H9 (cell line): ENCODE results near the gene OGDH. TPM values are rescaled to one million over a fixed set of nuclear protein-coding genes. Genes with fewer than 3 reads are reported as not detected.
"Not testable (repeated sequence)": the region's sequence is repeated elsewhere in the genome, so short reads cannot be mapped to it uniquely, and the experiment has no call there.

Experiments
- DNase-seq: peaks from one replicate; pipeline ENCODE4 v3.0.0-alpha.2; 2017
- H2AFZ ChIP-seq: one replicate; pipeline ENCODE4 v1.6.1; 2013; ENCODE audit warnings: mild to moderate bottlenecking, low read length, control low read depth, moderate library complexity
- H2AK5ac ChIP-seq: 2 replicates; pipeline ENCODE4 v1.6.1; 2013; ENCODE audit warnings: low read length, control low read depth, mixed read lengths; ENCODE audit not compliant: insufficient read length
- H2BK120ac ChIP-seq: one replicate; pipeline ENCODE4 v1.6.1; 2013; ENCODE audit warnings: low read depth, mild to moderate bottlenecking, low read length, control low read depth, inconsistent platforms; ENCODE audit not compliant: poor library complexity, severe bottlenecking
- H2BK12ac ChIP-seq: 2 replicates; pipeline ENCODE4 v1.6.1; 2013; ENCODE audit warnings: low read length, control low read depth, mixed read lengths, low read depth; ENCODE audit not compliant: insufficient read length
- H2BK15ac ChIP-seq: 2 replicates; pipeline ENCODE4 v1.6.1; 2013; ENCODE audit warnings: low read depth, low read length, control low read depth
- H2BK20ac ChIP-seq: one replicate; pipeline ENCODE4 v1.6.1; 2013; ENCODE audit warnings: low read depth, mild to moderate bottlenecking, low read length, control low read depth, inconsistent platforms; ENCODE audit not compliant: poor library complexity, severe bottlenecking
- H2BK5ac ChIP-seq: 2 replicates; pipeline ENCODE4 v1.6.1; 2013; ENCODE audit warnings: low read length, control low read depth, mixed read lengths; ENCODE audit not compliant: insufficient read length
- H3K14ac ChIP-seq: 2 replicates; pipeline ENCODE4 v1.6.1; 2013; ENCODE audit warnings: low read length, control low read depth; ENCODE audit not compliant: insufficient read depth
- H3K18ac ChIP-seq: 2 replicates; pipeline ENCODE4 v1.6.1; 2013; ENCODE audit warnings: low read depth, mild to moderate bottlenecking, mixed read lengths, low read length, control low read depth; ENCODE audit not compliant: insufficient read length
- H3K23ac ChIP-seq: 2 replicates; pipeline ENCODE4 v1.6.1; 2013; ENCODE audit warnings: low read length, control low read depth, mixed read lengths, low read depth; ENCODE audit not compliant: insufficient read length
- H3K23me2 ChIP-seq: 2 replicates; pipeline ENCODE4 v1.6.1; 2013; ENCODE audit warnings: low read depth, mild to moderate bottlenecking, mixed read lengths, low read length, control low read depth; ENCODE audit not compliant: insufficient read length, poor library complexity, severe bottlenecking
- H3K27ac ChIP-seq: 2 replicates; pipeline ENCODE4 v1.5.1; 2013; ENCODE audit warnings: low read length, control low read depth, mixed read lengths, low read depth; ENCODE audit not compliant: insufficient read length
- H3K27me3 ChIP-seq: 2 replicates; pipeline ENCODE4 v1.6.1; 2013; ENCODE audit warnings: low read length, control low read depth, inconsistent platforms; ENCODE audit not compliant: insufficient read depth
- H3K4ac ChIP-seq: 2 replicates; pipeline ENCODE4 v1.6.1; 2013; ENCODE audit warnings: low read depth, mild to moderate bottlenecking, control low read depth, inconsistent platforms, low read length, moderate library complexity
- H3K4me1 ChIP-seq: 2 replicates; pipeline ENCODE4 v1.6.1; 2013; ENCODE audit warnings: low read length, control low read depth, inconsistent platforms; ENCODE audit not compliant: insufficient read depth
- H3K4me2 ChIP-seq: 2 replicates; pipeline ENCODE4 v1.6.1; 2013; ENCODE audit warnings: low read length, control low read depth, mixed read lengths; ENCODE audit not compliant: insufficient read length, insufficient read depth
- H3K56ac ChIP-seq: 2 replicates; pipeline ENCODE4 v1.6.1; 2013; ENCODE audit warnings: low read depth, mild to moderate bottlenecking, mixed read lengths, low read length, control low read depth; ENCODE audit not compliant: insufficient read length
- H3K79me1 ChIP-seq: 2 replicates; pipeline ENCODE4 v1.6.1; 2013; ENCODE audit warnings: low read depth, mild to moderate bottlenecking, moderate library complexity, low read length, control low read depth, inconsistent platforms; ENCODE audit not compliant: insufficient read depth, poor library complexity, severe bottlenecking
- H3K79me2 ChIP-seq: 2 replicates; pipeline ENCODE4 v1.6.1; 2013; ENCODE audit warnings: low read length, control low read depth, inconsistent platforms; ENCODE audit not compliant: insufficient read depth
- H3K9ac ChIP-seq: 2 replicates; pipeline ENCODE4 v1.6.1; 2013; ENCODE audit warnings: low read length, control low read depth, mixed read lengths; ENCODE audit not compliant: insufficient read length; ENCODE audit errors: extremely low read depth
- H3K9me3 ChIP-seq: one replicate; pipeline ENCODE4 v1.6.1; 2013; ENCODE audit warnings: low read depth, low read length, inconsistent platforms; ENCODE audit not compliant: control insufficient read depth
- H3T11ph ChIP-seq: one replicate; pipeline ENCODE4 v1.6.1; 2013; ENCODE audit warnings: mild to moderate bottlenecking, low read length, control low read depth, inconsistent platforms
- H4K20me1 ChIP-seq: one replicate; pipeline ENCODE4 v1.6.1; 2013; ENCODE audit not compliant: control insufficient read depth, insufficient read length, insufficient read depth
- H4K5ac ChIP-seq: 2 replicates; pipeline ENCODE4 v1.6.1; 2013; ENCODE audit warnings: low read depth, mild to moderate bottlenecking, mixed read lengths, low read length, control low read depth; ENCODE audit not compliant: insufficient read length
- H4K8ac ChIP-seq: replicated peaks from 2 replicates; pipeline ENCODE4 v1.6.1; 2013; ENCODE audit warnings: low read length, control low read depth, mixed read lengths, low read depth; ENCODE audit not compliant: insufficient read length
- H4K91ac ChIP-seq: 2 replicates; pipeline ENCODE4 v1.6.1; 2013; ENCODE audit warnings: low read depth, mild to moderate bottlenecking, moderate library complexity, mixed read lengths, low read length, control low read depth; ENCODE audit not compliant: insufficient read length
- H3K27ac Mint-ChIP-seq, 3 experiments: 2 replicates in 2 of 3; 3 replicates in 1 of 3; pipeline ENCODE4 v1.8.0; 2020 to 2021; ENCODE audit warnings: mixed read lengths in 3 of 3, mild to moderate bottlenecking in 1 of 3, moderate library complexity in 1 of 3
- H3K27me3 Mint-ChIP-seq: 2 replicates; pipeline ENCODE4 v1.8.0; 2021; ENCODE audit warnings: low read depth, mild to moderate bottlenecking, moderate library complexity, mixed read lengths
- H3K36me3 Mint-ChIP-seq, 3 experiments: 2 replicates in 2 of 3; 3 replicates in 1 of 3; pipeline ENCODE4 v1.8.0; 2020 to 2021; ENCODE audit warnings: low read depth in 3 of 3, mixed read lengths in 3 of 3; ENCODE audit not compliant: insufficient read depth in 1 of 3
- H3K4me1 Mint-ChIP-seq, 2 experiments: 2 replicates each; pipeline ENCODE4 v1.8.0; 2020; ENCODE audit warnings: mixed read lengths in 2 of 2
- H3K4me3 Mint-ChIP-seq, 2 experiments: 2 replicates in 1 of 2; 3 replicates in 1 of 2; pipeline ENCODE4 v1.8.0; 2020 to 2021; ENCODE audit warnings: mild to moderate bottlenecking in 2 of 2, mixed read lengths in 2 of 2, moderate library complexity in 1 of 2
- H3K9me3 Mint-ChIP-seq, 2 experiments: 2 replicates in 1 of 2; 3 replicates in 1 of 2; pipeline ENCODE4 v1.8.0; 2020; ENCODE audit warnings: mild to moderate bottlenecking in 2 of 2, mixed read lengths in 2 of 2, moderate library complexity in 1 of 2
- WGBS: extraction: QIAGEN DNeasy Blood & Tissue Kit; methylation state at CpG from one replicate; pipeline ENCODE4 v1.1.7; 2013; ENCODE audit warnings: missing lambda C conversion rate, low lambda C conversion rate, mixed read lengths; ENCODE audit not compliant: insufficient read length; ENCODE audit errors: extremely low coverage; 5-methylcytosine and 5-hydroxymethylcytosine counted together
- total RNA-seq: library from RNA; stranded (reverse); gene quantifications from 2 replicates; pipeline ENCODE4 v1.2.1, GENCODE V29; 2021
- TF ChIP-seq, protein P1 (sequence below): fragments of 200-600 bp; sonication (generic); conservative IDR thresholded peaks from 3 replicates; pipeline ENCODE4 v1.8.0; 2021; ENCODE audit warnings: antibody characterized with exemption, mild to moderate bottlenecking

OGDH gene
- total RNA-seq, 1 experiment from 2014 or later = 77.3 TPM

DNA sequence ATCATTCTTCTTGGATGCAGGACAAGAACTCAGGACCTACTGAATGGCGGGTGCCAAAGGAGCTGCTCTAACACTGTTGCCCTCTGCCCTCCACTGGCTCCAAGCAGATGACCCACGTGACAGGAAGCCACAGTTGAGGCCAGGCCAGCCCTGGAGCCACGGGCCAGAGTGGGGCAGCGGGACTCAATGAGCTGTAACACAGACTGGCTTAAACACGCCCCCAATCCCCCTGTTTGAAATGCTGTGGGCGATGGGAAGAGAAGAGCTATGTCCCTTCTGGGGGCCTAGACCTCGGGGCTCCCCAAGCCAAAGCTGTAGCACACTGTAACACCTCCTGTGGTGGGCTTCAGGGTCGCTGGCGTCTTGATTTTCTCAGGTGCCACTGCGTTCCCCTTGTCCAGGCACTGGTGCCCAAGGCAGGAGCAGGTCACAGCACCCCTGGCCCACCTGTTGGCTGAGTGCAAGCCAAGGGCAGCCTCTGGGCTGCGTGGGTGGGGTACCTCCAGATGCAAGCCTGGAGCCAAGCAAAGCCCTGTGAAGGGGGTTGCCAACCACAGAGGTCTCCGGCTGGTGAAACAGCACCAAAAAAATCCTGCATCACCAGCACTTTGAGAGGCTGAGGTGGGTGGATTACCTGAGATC lies 123.6 kb downstream of the OGDH start:
- Histone ChIP-seq H3K4ac (no peak overlapping the region), H2BK12ac (no peak overlapping the region), H3K23me2 (no peaks in the 10 kb centered on the region), H2BK20ac (no peak overlapping the region), H3T11ph (no peak overlapping the region), H3K56ac (no peak overlapping the region), H3K14ac (no peak overlapping the region; the same call in 1 of the 2 replicates), H2BK5ac (no peak overlapping the region), H3K27me3 (no peaks in the 10 kb centered on the region), H2AFZ (no peak overlapping the region), H3K23ac (no peak overlapping the region), H4K91ac (no peak overlapping the region), H3K27ac (no peak overlapping the region), H2BK120ac (no peak overlapping the region), H3K79me2 (no peaks in the 10 kb centered on the region), H4K8ac (no peak overlapping the region), H3K18ac (no peak overlapping the region), H3K9ac (no peak overlapping the region), H3K79me1 (no peaks in the 10 kb centered on the region), H3K4me2 (no peak overlapping the region), H3K4me1 (no peaks in the 10 kb centered on the region), H4K20me1 (no peaks in the 10 kb centered on the region), H2BK15ac (no peak overlapping the region), H4K5ac (peak overlapping the region; percentile 42), H3K9me3 (no peaks in the 10 kb centered on the region), H2AK5ac (no peak overlapping the region)
- no peak overlapping the region; a peak in 1 of 7 replicates for H3K27ac Mint-ChIP-seq
- no peaks in the 10 kb centered on the region for H3K27me3 Mint-ChIP-seq
- no CpG with 5 or more reads among the region's 12 CpGs for WGBS
- H3K36me3 Mint-ChIP-seq = no peaks in the 10 kb centered on the region
- H3K4me1 Mint-ChIP-seq = peaks cover 0 to 4% of the 10 kb centered on the region in 2 experiments; a peak in 1 of 4 replicates
- DNase-seq = no peak
- no peaks in the 10 kb centered on the region; a peak in 1 of 5 replicates for H3K9me3 Mint-ChIP-seq
- TF ChIP-seq, protein P1, sequence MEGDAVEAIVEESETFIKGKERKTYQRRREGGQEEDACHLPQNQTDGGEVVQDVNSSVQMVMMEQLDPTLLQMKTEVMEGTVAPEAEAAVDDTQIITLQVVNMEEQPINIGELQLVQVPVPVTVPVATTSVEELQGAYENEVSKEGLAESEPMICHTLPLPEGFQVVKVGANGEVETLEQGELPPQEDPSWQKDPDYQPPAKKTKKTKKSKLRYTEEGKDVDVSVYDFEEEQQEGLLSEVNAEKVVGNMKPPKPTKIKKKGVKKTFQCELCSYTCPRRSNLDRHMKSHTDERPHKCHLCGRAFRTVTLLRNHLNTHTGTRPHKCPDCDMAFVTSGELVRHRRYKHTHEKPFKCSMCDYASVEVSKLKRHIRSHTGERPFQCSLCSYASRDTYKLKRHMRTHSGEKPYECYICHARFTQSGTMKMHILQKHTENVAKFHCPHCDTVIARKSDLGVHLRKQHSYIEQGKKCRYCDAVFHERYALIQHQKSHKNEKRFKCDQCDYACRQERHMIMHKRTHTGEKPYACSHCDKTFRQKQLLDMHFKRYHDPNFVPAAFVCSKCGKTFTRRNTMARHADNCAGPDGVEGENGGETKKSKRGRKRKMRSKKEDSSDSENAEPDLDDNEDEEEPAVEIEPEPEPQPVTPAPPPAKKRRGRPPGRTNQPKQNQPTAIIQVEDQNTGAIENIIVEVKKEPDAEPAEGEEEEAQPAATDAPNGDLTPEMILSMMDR = no peak
- H3K4me3 Mint-ChIP-seq = no peak overlapping the region

DNA sequence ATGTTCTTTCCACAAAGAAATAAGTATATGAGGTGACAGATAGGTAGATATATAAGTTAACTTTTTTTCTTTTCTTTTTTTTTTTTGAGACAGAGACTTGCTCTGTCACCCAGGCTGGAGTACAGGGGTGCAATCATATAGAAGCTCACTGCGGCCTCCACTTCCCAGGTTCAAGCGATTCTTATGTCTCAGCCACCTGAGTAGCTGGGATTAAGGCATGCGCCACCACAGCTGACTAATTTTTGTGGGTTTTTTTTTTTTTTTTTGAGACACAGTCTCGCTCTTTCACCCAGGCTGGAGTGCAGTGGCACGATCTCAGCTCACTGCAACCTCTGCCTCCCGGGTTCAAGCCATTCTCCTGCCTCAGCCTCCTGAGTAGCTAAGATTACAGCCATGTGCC lies 126.5 kb downstream of the OGDH start:
- not testable (repeated sequence) for H3K23me2 ChIP-seq, H3K9ac ChIP-seq, H3K79me1 ChIP-seq, H3K27me3 ChIP-seq, H2BK15ac ChIP-seq, H3K14ac ChIP-seq, H3K4me1 Mint-ChIP-seq, H3K56ac ChIP-seq, H3K4me3 Mint-ChIP-seq, H3T11ph ChIP-seq, H4K8ac ChIP-seq, H2BK5ac ChIP-seq, H4K5ac ChIP-seq, H2AFZ ChIP-seq, H3K27ac Mint-ChIP-seq, H2BK20ac ChIP-seq, H3K18ac ChIP-seq, H3K27me3 Mint-ChIP-seq, H2BK120ac ChIP-seq, H3K36me3 Mint-ChIP-seq, H3K9me3 ChIP-seq, H4K20me1 ChIP-seq, H3K4me1 ChIP-seq, H4K91ac ChIP-seq, H3K4ac ChIP-seq, H3K9me3 Mint-ChIP-seq, H3K23ac ChIP-seq, DNase-seq, H2BK12ac ChIP-seq, H2AK5ac ChIP-seq, H3K27ac ChIP-seq, H3K4me2 ChIP-seq, H3K79me2 ChIP-seq
- no CpG with 5 or more reads among the region's 6 CpGs for WGBS
